Body of pancreas (tissue), 4 donors: ENCODE measurements around the gene GRSF1. TPM values are rescaled to one million over a fixed set of nuclear protein-coding genes. Genes with fewer than 3 reads are reported as not detected.

Source experiments
- ATAC-seq: fragments of 150-250 bp; one replicate; pipeline ENCODE4 v1.9.1; 2016
- DNase-seq, 4 donors: peaks; one replicate each; pipeline ENCODE4 v3.0.0-alpha.2; 2019
- H3K27ac ChIP-seq, 4 donors: fragments of 200-600 bp; sonication (generic); 1 replicate in 3 of 4; 2 replicates in 1 of 4; pipeline versions ENCODE4 v1.5.1 to v1.6.1; 2016 to 2019; ENCODE audit warnings: mild to moderate bottlenecking in 1 of 4, mixed read lengths in 1 of 4, moderate library complexity in 1 of 4
- H3K27me3 ChIP-seq, 2 donors: fragments of 200-600 bp; sonication (generic); one replicate each; pipeline ENCODE4 v1.6.0; 2016; ENCODE audit warnings: mild to moderate bottlenecking in 1 of 2
- H3K36me3 ChIP-seq, 2 donors: fragments of 200-600 bp; sonication (generic); replicated peaks in 1 of 2; 2 replicates each; pipeline ENCODE4 v1.5.1; 2016; ENCODE audit warnings: low read depth in 2 of 2; ENCODE audit not compliant: insufficient read depth in 1 of 2
- H3K4me1 ChIP-seq: fragments of 200-600 bp; sonication (generic); one replicate; pipeline ENCODE4 v1.6.0; 2016
- H3K4me3 ChIP-seq, 2 donors: fragments of 200-600 bp; sonication (generic); 1 replicate in 1 of 2; 2 replicates in 1 of 2; pipeline ENCODE4 v1.5.1; 2016 to 2019
- H3K9me3 ChIP-seq, 3 donors: fragments of 200-600 bp; sonication (generic); 1 replicate in 2 of 3; 2 replicates in 1 of 3; pipeline ENCODE4 v1.5.1; 2016
- CTCF ChIP-seq, 7 experiments: fragments of 450-650 bp in 4 of 7; fragments of 200-600 bp in 3 of 7; sonication (generic) in 3 of 7; IDR thresholded peaks; one replicate each; pipeline ENCODE4 v1.5.1; 2016 to 2019; ENCODE audit warnings: antibody characterized with exemption in 7 of 7
- POLR2A ChIP-seq, 3 donors: fragments of 450-650 bp; IDR thresholded peaks; one replicate each; pipeline ENCODE4 v1.6.1; 2016; ENCODE audit warnings: antibody characterized with exemption in 3 of 3, mild to moderate bottlenecking in 2 of 3
- WGBS, 2 donors: methylation state at CpG; one replicate each; pipeline ENCODE4 v1.1.5; 2017; 5-methylcytosine and 5-hydroxymethylcytosine counted together
- intact Hi-C: fragments of 100-400 bp; cut with DNase I; formaldehyde crosslinking; loops from one replicate; pipeline ENCODE4 v1.15.1; 2023
- total RNA-seq, 2 donors: library from RNA; depleted of rRNA; stranded (reverse); fragments of >200 nt; gene quantifications; one replicate each; pipeline ENCODE4 v1.1.0, GENCODE V29; 2016

GRSF1 gene
- total RNA-seq, 2 donors from 2014 or later = 33.0 to 38.7 TPM

GRCh38 chr4:70830054-70830453, 9.6 kb downstream of the GRSF1 start:
- Histone ChIP-seq H3K27ac (no peak overlapping the region), H3K36me3 (peaks cover 7 to 45% of the 10 kb centered on the region in 2 donors), H3K9me3 (no peaks in the 10 kb centered on the region), H3K27me3 (no peaks in the 10 kb centered on the region), H3K4me3 (no peak overlapping the region), H3K4me1 (no peaks in the 10 kb centered on the region)
- DNase-seq (no peak), ATAC-seq (no peak)
- 89 to 96% methylated on average over 9 of the region's 9 CpGs for WGBS, 2 donors
- intact Hi-C loops = no loop called here
- TF ChIP-seq POLR2A (IDR thresholded peaks at IDR 0.05) = no peak

- H3K27ac ChIP-seq = no peak overlapping the region
- no peaks in the 10 kb centered on the region for H3K9me3 ChIP-seq
- no peaks in the 10 kb centered on the region for H3K27me3 ChIP-seq
- no peak for DNase-seq
- TF ChIP-seq POLR2A (IDR thresholded peaks at IDR 0.05) (no peak), CTCF (IDR thresholded peaks at IDR 0.05) (no peak)
- no peak overlapping the region for H3K4me3 ChIP-seq
- intact Hi-C loops = no loop called here
- 83% methylated on average over 1 of the region's 1 CpG for WGBS, 2 donors
- H3K36me3 ChIP-seq = peaks cover 7 to 45% of the 10 kb centered on the region in 2 donors
- ATAC-seq = no peak
- H3K4me1 ChIP-seq = no peaks in the 10 kb centered on the region
Observed at GRCh38 chr4:70829492-70829891, 10.2 kb downstream of the GRSF1 start.

GRCh38 chr4:70829015-70829414, 10.7 kb downstream of the GRSF1 start:
- no peak for DNase-seq
- no peak overlapping the region for H3K27ac ChIP-seq
- TF ChIP-seq CTCF (IDR thresholded peaks at IDR 0.05) = no peak
- no peak for TF ChIP-seq POLR2A (IDR thresholded peaks at IDR 0.05)
- no peaks in the 10 kb centered on the region for H3K9me3 ChIP-seq
- intact Hi-C loops = no loop called here
- H3K4me1 ChIP-seq = no peaks in the 10 kb centered on the region
- H3K36me3 ChIP-seq = peaks cover 7 to 48% of the 10 kb centered on the region in 2 donors
- 96 to 100% methylated on average over 3 of the region's 3 CpGs for WGBS, 2 donors
- ATAC-seq = no peak
- H3K27me3 ChIP-seq = no peaks in the 10 kb centered on the region
- no peak overlapping the region for H3K4me3 ChIP-seq

DNA sequence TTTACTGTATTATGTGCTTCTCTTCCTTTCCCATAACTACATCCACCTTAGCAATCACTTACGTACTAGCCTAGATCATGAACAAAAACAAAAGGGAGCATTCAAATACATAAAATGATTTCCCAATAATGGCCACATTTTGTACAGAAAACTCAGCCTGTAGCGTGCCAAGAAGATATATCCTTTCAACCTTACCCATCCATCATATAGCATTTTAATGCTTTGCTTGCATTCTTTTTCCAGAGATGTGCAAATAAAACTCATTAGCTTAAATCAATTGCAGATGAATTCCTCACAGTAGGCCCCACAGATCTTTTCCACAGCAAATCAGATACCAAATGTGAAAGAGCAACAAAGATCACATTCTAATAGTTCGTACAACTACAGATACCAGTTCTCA, 20.8 kb downstream of the GRSF1 start:
- TF ChIP-seq POLR2A (IDR thresholded peaks at IDR 0.05) (no peak), CTCF (IDR thresholded peaks at IDR 0.05) (no peak)
- ATAC-seq (no peak), DNase-seq (no peak)
- Histone ChIP-seq H3K27ac (no peak overlapping the region), H3K4me3 (no peak overlapping the region), H3K36me3 (peaks cover 8 to 17% of the 10 kb centered on the region in 2 donors), H3K9me3 (no peaks in the 10 kb centered on the region), H3K27me3 (no peaks in the 10 kb centered on the region), H3K4me1 (no peaks in the 10 kb centered on the region)
- intact Hi-C loops = no loop called here
- WGBS, 2 donors = 81 to 94% methylated on average over 3 of the region's 3 CpGs

GRCh38 chr4:70818173-70818855, 21.4 kb downstream of the GRSF1 start:
- peaks cover 8 to 17% of the 10 kb centered on the region in 2 donors for H3K36me3 ChIP-seq
- intact Hi-C loops = no loop called here
- WGBS, 2 donors = 76 to 91% methylated on average over 5 of the region's 5 CpGs

More at GRCh38 chr4:70818173-70818855, 21.4 kb downstream of the GRSF1 start:
- Histone ChIP-seq H3K4me1 (no peaks in the 10 kb centered on the region), H3K4me3 (no peak overlapping the region), H3K9me3 (no peaks in the 10 kb centered on the region), H3K27me3 (no peaks in the 10 kb centered on the region), H3K27ac (no peak overlapping the region)
- no peak for DNase-seq
- no peak for ATAC-seq
- TF ChIP-seq POLR2A (IDR thresholded peaks at IDR 0.05) (no peak), CTCF (IDR thresholded peaks at IDR 0.05) (no peak)
